ENCODE data around the gene GABRP. TPM values are rescaled to one million over a fixed set of nuclear protein-coding genes. Genes with fewer than 3 reads are reported as not detected.

The GABRP gene
- total and polyA plus RNA-seq, 2 experiments from 2014 or later = 3.6 to 6.3 TPM

DNA sequence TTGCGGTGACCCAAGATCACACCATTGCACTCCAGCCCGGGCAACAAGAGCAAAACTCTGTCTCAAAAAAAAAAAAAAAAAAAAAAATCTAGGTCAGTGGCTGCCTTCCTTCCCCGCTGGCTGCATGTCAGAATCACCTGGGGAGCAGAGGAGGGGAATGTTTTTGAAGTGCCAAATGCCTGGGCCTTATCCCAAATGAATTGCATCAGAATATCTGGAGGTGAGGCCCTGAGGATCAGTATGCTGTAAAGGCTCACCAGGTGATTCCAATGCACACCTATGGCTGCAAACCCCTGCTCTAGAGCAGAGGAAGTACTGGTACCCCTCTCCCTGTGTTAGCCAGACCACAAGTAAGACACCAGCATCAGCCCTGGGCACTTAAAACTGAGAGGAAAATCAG, 44.7 kb upstream of the GABRP start:
- no peak overlapping the region for H3K27ac Mint-ChIP-seq
- DNase-seq (ENCODE audit: low spot score) = no peak
- ATAC-seq = peak; percentile 59

More for the DNA sequence above, 44.7 kb upstream of the GABRP start:
- H4K20me1 ChIP-seq (replicated peaks; ENCODE audit: insufficient read depth) = no peaks in the 10 kb centered on the region
- H2AFZ ChIP-seq = no peak overlapping the region; the same call in 1 of the 2 replicates
- TF ChIP-seq, protein P1, sequence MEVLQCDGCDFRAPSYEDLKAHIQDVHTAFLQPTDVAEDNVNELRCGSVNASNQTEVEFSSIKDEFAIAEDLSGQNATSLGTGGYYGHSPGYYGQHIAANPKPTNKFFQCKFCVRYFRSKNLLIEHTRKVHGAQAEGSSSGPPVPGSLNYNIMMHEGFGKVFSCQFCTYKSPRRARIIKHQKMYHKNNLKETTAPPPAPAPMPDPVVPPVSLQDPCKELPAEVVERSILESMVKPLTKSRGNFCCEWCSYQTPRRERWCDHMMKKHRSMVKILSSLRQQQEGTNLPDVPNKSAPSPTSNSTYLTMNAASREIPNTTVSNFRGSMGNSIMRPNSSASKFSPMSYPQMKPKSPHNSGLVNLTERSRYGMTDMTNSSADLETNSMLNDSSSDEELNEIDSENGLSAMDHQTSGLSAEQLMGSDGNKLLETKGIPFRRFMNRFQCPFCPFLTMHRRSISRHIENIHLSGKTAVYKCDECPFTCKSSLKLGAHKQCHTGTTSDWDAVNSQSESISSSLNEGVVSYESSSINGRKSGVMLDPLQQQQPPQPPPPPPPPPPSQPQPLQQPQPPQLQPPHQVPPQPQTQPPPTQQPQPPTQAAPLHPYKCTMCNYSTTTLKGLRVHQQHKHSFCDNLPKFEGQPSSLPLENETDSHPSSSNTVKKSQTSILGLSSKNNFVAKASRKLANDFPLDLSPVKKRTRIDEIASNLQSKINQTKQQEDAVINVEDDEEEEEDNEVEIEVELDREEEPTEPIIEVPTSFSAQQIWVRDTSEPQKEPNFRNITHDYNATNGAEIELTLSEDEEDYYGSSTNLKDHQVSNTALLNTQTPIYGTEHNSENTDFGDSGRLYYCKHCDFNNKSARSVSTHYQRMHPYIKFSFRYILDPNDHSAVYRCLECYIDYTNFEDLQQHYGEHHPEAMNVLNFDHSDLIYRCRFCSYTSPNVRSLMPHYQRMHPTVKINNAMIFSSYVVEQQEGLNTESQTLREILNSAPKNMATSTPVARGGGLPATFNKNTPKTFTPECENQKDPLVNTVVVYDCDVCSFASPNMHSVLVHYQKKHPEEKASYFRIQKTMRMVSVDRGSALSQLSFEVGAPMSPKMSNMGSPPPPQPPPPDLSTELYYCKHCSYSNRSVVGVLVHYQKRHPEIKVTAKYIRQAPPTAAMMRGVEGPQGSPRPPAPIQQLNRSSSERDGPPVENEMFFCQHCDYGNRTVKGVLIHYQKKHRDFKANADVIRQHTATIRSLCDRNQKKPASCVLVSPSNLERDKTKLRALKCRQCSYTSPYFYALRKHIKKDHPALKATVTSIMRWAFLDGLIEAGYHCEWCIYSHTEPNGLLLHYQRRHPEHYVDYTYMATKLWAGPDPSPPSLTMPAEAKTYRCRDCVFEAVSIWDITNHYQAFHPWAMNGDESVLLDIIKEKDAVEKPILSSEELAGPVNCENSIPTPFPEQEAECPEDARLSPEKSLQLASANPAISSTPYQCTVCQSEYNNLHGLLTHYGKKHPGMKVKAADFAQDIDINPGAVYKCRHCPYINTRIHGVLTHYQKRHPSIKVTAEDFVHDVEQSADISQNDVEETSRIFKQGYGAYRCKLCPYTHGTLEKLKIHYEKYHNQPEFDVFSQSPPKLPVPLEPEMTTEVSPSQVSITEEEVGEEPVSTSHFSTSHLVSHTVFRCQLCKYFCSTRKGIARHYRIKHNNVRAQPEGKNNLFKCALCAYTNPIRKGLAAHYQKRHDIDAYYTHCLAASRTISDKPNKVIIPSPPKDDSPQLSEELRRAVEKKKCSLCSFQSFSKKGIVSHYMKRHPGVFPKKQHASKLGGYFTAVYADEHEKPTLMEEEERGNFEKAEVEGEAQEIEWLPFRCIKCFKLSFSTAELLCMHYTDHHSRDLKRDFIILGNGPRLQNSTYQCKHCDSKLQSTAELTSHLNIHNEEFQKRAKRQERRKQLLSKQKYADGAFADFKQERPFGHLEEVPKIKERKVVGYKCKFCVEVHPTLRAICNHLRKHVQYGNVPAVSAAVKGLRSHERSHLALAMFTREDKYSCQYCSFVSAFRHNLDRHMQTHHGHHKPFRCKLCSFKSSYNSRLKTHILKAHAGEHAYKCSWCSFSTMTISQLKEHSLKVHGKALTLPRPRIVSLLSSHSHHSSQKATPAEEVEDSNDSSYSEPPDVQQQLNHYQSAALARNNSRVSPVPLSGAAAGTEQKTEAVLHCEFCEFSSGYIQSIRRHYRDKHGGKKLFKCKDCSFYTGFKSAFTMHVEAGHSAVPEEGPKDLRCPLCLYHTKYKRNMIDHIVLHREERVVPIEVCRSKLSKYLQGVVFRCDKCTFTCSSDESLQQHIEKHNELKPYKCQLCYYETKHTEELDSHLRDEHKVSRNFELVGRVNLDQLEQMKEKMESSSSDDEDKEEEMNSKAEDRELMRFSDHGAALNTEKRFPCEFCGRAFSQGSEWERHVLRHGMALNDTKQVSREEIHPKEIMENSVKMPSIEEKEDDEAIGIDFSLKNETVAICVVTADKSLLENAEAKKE (CRISPR knock-in tag; IDR thresholded peaks at IDR 0.05) = no peak
- TF ChIP-seq STAT1 (IDR thresholded peaks at IDR 0.05; ENCODE audit: unreplicated experiment) (no peak), POLR2AphosphoS5 (IDR thresholded peaks at IDR 0.05; ENCODE audit: low read depth) (no peak), NANOG (IDR thresholded peaks at IDR 0.05; ENCODE audit: borderline replicate concordance) (no peak), JUNB (IDR thresholded peaks at IDR 0.05; ENCODE audit: unreplicated experiment) (no peak), ZNF331 (CRISPR knock-in tag; IDR thresholded peaks at IDR 0.05; ENCODE audit: low read depth) (no peak), EZH2 (IDR thresholded peaks at IDR 0.05; ENCODE audit: low read depth, unreplicated experiment) (no peak), EZH2phosphoT487 (IDR thresholded peaks at IDR 0.05; ENCODE audit: unreplicated experiment) (no peak), CREB1 (CRISPR knock-in tag; IDR thresholded peaks at IDR 0.05; ENCODE audit: low read depth) (no peak), ZNF114 (CRISPR knock-in tag; IDR thresholded peaks at IDR 0.05) (no peak)
- TF ChIP-seq, protein P2, sequence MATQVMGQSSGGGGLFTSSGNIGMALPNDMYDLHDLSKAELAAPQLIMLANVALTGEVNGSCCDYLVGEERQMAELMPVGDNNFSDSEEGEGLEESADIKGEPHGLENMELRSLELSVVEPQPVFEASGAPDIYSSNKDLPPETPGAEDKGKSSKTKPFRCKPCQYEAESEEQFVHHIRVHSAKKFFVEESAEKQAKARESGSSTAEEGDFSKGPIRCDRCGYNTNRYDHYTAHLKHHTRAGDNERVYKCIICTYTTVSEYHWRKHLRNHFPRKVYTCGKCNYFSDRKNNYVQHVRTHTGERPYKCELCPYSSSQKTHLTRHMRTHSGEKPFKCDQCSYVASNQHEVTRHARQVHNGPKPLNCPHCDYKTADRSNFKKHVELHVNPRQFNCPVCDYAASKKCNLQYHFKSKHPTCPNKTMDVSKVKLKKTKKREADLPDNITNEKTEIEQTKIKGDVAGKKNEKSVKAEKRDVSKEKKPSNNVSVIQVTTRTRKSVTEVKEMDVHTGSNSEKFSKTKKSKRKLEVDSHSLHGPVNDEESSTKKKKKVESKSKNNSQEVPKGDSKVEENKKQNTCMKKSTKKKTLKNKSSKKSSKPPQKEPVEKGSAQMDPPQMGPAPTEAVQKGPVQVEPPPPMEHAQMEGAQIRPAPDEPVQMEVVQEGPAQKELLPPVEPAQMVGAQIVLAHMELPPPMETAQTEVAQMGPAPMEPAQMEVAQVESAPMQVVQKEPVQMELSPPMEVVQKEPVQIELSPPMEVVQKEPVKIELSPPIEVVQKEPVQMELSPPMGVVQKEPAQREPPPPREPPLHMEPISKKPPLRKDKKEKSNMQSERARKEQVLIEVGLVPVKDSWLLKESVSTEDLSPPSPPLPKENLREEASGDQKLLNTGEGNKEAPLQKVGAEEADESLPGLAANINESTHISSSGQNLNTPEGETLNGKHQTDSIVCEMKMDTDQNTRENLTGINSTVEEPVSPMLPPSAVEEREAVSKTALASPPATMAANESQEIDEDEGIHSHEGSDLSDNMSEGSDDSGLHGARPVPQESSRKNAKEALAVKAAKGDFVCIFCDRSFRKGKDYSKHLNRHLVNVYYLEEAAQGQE (IDR thresholded peaks at IDR 0.05; ENCODE audit: unreplicated experiment) = no peak
- TF ChIP-seq, protein P3, sequence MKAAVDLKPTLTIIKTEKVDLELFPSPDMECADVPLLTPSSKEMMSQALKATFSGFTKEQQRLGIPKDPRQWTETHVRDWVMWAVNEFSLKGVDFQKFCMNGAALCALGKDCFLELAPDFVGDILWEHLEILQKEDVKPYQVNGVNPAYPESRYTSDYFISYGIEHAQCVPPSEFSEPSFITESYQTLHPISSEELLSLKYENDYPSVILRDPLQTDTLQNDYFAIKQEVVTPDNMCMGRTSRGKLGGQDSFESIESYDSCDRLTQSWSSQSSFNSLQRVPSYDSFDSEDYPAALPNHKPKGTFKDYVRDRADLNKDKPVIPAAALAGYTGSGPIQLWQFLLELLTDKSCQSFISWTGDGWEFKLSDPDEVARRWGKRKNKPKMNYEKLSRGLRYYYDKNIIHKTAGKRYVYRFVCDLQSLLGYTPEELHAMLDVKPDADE (IDR thresholded peaks at IDR 0.05) = no peak
- TF ChIP-seq, protein P4, sequence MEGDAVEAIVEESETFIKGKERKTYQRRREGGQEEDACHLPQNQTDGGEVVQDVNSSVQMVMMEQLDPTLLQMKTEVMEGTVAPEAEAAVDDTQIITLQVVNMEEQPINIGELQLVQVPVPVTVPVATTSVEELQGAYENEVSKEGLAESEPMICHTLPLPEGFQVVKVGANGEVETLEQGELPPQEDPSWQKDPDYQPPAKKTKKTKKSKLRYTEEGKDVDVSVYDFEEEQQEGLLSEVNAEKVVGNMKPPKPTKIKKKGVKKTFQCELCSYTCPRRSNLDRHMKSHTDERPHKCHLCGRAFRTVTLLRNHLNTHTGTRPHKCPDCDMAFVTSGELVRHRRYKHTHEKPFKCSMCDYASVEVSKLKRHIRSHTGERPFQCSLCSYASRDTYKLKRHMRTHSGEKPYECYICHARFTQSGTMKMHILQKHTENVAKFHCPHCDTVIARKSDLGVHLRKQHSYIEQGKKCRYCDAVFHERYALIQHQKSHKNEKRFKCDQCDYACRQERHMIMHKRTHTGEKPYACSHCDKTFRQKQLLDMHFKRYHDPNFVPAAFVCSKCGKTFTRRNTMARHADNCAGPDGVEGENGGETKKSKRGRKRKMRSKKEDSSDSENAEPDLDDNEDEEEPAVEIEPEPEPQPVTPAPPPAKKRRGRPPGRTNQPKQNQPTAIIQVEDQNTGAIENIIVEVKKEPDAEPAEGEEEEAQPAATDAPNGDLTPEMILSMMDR (conservative IDR thresholded peaks at IDR 0.05; ENCODE audit: low read depth in 2 of 2) = no peak
- H3K9me3 Mint-ChIP-seq = peaks cover 21% of the 10 kb centered on the region
- 0 out of 2 replicates have a peak, but pooled peaks cover 6% of the 10 kb centered on the region for H3F3A ChIP-seq (replicated peaks; ENCODE audit: low read depth)
- no peak overlapping the region for H3K4me2 ChIP-seq
- H3K4me1 Mint-ChIP-seq = peaks cover 23% of the 10 kb centered on the region
- H3K79me2 ChIP-seq (replicated peaks; ENCODE audit: insufficient read depth) = no peaks in the 10 kb centered on the region
- H3K36me3 ChIP-seq (ENCODE audit: insufficient read depth) = no peaks in the 10 kb centered on the region
- no peak overlapping the region for H3K27ac ChIP-seq (ENCODE audit: low read depth)
- no peak overlapping the region for H3K4me3 Mint-ChIP-seq
- H3K27me3 ChIP-seq (ENCODE audit: insufficient read depth) = no peaks in the 10 kb centered on the region
- peaks cover 10% of the 10 kb centered on the region for H3K4me1 ChIP-seq (ENCODE audit: insufficient read depth)
- peaks cover 18% of the 10 kb centered on the region for H3K27me3 Mint-ChIP-seq (ENCODE audit: insufficient read depth, low read depth, poor library complexity)
- peaks cover 14% of the 10 kb centered on the region for H3K36me3 Mint-ChIP-seq (ENCODE audit: low read depth)
- H3K9me2 ChIP-seq (ENCODE audit: insufficient read depth) = peaks cover 26% of the 10 kb centered on the region; the same call in 1 of the 2 replicates
- no peak overlapping the region for H3K4me3 ChIP-seq

Data from GM23338 (cell line).